ENCODE data around the gene GPR31.

- TF ChIP-seq SIN3A (IDR thresholded peaks at IDR 0.05; ENCODE audit: borderline replicate concordance, insufficient read depth, low read length) (no peak), TAF1 (IDR thresholded peaks at IDR 0.05; ENCODE audit: borderline replicate concordance, insufficient read depth, low read length) (no peak)
These were observed 23.1 kb downstream of the GPR31 start for GRCh38 chr6:167134448-167135328.
